Measurements from ENCODE around the gene ARHGEF17.

DNA sequence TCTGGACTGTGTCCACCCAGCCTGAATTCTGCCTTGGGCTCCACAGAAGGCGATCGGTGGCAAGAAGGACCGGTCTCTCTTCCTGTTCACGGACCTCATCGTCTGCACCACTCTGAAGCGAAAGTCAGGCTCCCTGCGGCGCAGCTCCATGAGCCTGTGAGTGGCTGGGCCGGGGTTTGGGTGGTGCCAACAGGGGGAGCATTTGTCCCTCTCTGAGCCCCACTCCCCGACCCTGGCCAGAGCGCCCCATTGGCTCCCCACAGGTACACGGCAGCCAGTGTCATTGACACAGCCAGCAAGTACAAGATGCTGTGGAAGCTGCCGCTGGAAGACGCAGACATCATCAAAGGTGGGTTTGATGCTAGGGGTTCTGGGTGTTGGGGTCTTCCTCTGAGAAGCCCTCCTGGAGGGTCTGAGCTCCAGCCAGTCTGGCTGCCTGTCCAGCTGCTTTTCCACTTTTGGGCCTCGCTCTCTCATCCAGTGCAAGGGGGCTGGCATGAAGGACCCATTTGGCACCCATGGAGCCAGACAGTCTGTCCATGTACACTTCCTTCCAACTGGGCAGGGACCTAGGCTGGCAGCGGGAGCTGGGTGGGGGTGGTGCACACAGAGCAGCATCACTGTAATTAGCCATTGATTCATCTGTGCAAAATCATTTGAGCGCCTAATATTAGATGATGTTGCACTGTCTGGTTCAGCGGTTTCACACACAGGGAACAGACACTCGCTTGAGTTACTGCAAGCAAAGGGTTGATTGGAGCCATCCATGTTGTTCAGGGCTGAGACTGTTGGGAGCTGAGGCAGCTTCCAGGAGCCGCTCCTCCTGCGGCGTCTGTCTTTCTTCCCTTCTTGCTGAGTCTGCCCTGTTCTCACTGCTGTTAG is 49.1 kb downstream of the ARHGEF17 start:
- TF ChIP-seq, protein P1, sequence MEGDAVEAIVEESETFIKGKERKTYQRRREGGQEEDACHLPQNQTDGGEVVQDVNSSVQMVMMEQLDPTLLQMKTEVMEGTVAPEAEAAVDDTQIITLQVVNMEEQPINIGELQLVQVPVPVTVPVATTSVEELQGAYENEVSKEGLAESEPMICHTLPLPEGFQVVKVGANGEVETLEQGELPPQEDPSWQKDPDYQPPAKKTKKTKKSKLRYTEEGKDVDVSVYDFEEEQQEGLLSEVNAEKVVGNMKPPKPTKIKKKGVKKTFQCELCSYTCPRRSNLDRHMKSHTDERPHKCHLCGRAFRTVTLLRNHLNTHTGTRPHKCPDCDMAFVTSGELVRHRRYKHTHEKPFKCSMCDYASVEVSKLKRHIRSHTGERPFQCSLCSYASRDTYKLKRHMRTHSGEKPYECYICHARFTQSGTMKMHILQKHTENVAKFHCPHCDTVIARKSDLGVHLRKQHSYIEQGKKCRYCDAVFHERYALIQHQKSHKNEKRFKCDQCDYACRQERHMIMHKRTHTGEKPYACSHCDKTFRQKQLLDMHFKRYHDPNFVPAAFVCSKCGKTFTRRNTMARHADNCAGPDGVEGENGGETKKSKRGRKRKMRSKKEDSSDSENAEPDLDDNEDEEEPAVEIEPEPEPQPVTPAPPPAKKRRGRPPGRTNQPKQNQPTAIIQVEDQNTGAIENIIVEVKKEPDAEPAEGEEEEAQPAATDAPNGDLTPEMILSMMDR (IDR thresholded peaks at IDR 0.05 in 8 of 11, conservative IDR thresholded peaks at IDR 0.05 in 3 of 11): no peak
- TF ChIP-seq POLR2A (IDR thresholded peaks at IDR 0.05) (no peak), POLR2AphosphoS5 (IDR thresholded peaks at IDR 0.05) (no peak)

All from spleen (tissue), 7 donors.